Measurements from ENCODE around the gene ATF7IP2.

DNA sequence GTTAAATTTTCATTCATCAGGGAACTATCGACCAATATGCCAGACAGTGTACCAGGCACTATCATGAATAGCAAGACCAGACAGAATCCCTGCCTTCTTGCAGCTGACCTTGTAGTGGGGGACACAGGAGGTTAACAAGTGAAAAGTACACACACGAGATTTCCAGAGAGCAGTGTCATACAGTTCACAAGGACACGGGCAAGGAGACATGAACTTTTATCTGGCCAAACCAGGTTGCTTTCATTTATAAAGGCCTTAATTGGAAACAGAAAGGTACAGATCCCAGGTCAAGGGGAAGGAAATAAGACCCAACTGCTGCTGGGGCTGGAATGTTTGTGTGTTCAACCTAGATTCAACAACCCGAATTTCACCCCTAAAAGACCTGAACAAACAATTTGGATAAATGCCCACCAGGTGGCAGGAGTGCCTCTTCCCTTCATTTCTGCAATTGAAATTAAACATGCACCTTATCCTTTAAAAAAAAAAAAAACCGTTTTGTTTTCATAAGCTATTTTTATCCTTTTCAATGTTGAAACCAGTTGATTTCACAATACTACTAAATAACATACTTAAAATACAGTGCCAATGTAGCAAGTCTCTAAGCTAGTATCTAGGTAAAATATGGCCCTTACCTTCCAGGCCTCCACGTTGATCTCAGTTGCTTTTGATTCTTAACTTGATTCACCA, 128.7 kb downstream of the ATF7IP2 start:
- TF ChIP-seq EZH2 (IDR thresholded peaks at IDR 0.05; ENCODE audit: insufficient read depth, poor library complexity, severe bottlenecking) (no peak), EZH2phosphoT487 (IDR thresholded peaks at IDR 0.05; ENCODE audit: insufficient read depth, low read depth) (no peak)

Measured in GM23248 (cell line).